Stimulated activated CD8-positive, alpha-beta memory T cell treated with anti-CD3 and anti-CD28 coated beads, Interleukin-12 subunit alpha, Interleukin-12 subunit beta, amount 100 ng/mL, for 24 hours (primary cell): ENCODE results near the gene DAAM1.

ENCODE experiments used
- DNase-seq: peaks from one replicate; pipeline ENCODE4 v3.0.0-alpha.2; 2020; ENCODE audit errors: extremely low read depth

DAAM1 gene

DNA sequence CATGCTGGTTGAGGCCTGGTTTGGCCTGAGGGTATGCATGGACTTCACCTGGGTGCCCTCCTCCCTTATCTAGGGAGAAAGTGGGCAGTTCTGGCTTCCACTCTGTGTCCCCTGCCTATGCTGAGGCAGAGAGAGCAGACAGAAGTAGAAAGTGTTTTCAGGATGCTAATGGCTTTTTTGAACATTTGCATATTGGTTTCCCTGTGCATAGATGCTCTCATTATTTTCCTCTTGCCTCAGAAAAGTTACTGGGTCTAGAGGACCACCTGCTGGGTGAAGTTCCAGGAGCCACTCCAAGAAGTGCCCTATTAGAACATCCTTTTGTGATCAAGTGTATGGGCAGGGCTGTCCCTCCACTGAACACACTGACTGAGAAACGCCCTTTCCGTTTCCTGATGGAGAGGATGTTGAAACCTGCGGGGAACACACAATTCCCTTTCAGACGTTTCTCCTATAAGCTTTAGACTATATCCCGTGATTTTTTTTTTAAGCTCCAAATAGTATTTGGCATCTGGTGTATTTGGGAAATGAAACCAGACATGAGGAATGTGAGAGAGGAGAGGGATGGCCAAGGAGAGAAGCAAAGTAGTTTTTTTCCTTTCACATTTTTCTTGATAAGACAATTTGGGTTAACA lies 66.6 kb downstream of the DAAM1 start:
- DNase-seq, result no peak

DNA sequence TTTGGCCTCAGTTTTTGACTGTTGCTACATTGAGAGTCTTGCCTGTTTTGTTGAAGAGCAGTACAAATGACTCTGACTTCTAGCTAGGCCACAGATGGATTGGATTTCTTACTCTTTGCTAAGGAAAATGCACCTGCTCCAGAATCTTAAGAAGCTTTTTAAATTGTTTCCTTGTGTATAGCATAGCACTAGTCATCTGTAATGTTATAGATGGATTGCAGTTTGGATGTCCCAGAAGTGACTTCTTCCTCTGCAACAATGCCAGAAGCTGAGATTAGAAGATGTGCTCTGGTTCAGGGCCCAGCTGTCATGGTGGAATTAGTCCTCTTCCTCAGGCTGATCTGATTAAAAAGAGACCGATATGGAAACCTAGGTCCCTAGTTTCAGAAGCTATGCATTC lies 67.9 kb downstream of the DAAM1 start:
- DNase-seq, result no peak

DNA sequence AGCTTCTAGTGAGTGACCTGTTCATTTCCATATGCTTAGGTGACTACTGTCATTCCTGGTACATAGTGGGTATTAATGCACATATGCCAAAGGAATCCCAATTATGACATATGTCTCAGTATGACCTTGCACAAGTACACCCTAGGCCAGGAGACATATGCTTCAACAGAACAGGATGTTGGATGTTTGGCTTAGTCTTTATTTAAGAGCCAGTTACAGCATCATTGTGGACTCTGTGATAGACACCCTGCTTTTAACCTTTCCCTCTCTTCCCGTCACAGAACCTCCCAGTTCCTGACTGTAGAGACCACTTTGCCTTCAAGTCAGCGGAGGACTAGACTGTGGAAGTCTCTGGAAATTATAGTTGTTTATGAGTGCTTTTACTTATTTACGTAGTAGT lies 72.9 kb downstream of the DAAM1 start:
- no peak for DNase-seq

DNA sequence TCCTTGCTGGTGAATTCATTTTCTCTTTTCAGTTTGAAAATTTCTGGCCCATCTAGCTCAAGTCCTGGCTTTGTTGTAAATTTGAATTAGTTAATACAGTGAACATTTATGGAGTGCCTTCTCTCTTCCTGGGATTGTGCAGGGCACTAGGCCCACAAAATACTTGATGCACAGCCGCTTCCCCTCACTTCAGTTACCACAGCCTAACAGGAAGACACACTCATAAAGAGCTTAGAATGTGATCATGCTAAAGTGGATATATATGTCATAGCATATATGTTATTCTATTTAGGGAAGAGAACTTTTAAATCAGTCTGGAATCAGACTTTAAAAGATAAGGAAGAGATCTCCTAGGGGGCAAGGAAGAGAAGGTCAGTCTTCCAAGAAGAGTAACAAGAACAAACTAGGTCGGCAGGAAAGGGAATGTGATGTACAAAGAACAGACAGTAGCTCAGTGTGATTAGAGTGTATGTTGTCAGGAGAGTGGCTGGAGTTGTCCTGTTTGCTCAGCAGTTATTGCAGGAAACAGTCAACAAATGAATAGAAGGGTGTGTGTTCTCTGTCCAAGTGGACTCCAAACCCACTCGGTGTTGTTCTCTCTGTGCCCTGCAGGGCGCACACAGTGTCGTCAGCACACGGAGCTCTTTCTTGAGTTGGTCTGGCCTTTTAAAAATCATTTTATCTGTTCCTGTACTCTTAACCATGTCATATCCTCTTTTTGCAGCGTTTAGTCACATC lies 74.4 kb downstream of the DAAM1 start:
- DNase-seq, result no peak

DNA sequence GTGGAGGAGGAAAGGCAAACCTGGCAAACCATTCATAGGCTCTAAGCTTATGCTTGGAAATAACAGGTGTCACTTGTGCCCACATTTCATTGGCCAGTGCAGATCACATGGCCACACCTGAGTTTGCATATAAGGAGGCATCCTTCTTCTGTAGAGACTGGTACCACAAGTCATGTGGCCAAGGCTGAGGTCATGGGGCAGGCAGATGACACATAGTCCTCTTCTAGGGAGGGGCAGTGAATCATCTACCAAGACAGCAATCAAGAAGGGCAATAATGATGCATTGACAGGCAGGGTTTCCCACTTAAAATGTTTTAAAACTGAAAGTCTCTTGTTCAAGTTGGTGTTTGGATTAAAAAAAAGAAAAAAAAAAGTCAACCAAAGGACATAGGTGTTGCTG lies 77.3 kb downstream of the DAAM1 start:
- DNase-seq, result no peak

DNA sequence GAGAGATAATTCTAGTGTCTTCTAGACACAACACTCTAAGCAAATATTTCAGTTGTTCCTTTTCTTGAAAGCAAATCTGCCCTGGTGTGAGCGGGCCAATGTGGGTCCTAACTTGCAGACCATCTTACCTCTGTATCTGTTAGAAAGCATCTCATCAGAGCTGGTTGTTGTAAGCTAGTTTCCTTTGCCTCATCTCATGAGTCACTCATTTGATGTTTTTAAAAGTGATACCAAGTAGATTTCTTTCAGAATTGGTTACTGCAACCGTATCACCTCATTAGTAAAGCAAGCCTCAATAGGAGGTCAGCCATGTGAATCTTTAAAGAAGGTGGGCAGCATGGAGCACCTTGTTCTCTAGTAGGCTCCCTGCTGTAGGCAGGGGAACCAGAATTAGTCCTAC lies 78.6 kb downstream of the DAAM1 start:
- no peak for DNase-seq

DNA sequence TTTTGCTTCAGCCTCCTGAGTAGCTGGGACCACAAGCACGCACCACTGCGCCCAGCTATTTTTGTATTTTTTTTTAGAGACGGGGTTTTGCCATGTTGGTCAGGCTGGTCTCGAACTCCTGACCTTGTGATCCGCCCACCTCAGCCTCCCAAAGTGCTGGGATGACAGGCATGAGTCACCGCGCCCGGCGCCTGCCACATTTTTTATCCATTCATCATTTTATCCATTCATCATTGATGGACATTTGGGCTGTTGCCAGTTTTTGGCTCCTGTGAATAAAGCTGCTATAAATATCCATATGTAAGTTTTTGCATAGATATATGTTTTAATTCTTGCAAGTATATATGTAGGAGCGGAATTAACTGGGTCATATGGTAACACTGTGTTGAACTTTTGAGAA lies 79.5 kb downstream of the DAAM1 start:
- no peak for DNase-seq

DNA sequence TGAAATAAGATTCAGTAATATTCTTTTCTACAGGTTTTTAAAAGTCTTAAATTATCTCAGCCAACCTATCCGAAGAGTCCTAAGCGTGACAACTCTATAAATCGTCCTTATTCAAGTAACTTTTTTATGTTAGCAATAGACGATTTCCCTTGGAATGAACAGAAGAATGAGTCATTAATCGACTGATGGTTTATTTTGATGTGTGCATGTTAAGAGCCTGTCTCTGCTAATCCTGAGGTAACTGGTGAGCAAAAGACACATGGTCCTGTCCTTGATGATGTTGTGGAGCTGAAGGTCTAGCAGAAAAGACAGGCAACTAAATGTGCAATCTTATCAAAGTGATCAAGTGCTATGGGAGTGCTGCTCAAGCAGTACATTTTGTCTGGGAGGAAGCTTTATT lies 80.4 kb downstream of the DAAM1 start:
- no peak for DNase-seq

DNA sequence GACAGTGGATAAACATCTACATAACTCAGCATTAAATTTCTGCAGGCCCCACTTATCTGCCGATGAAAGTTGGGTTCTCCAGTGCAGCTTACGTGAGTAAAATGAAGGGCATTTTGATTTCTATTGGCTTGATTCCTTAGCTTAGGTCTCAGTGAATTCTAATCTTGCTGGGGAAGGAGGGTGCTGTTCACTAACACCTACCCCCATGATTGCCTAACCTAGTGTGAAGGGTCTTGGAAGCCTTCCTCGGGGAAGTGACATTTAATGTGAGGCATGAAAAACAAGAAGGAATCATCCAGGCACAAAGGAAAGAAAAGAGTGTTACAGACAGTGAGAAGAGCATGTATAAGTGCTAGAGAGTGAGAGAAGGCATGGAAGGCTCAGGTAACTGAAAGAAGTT lies 81.0 kb downstream of the DAAM1 start:
- no peak for DNase-seq

DNA sequence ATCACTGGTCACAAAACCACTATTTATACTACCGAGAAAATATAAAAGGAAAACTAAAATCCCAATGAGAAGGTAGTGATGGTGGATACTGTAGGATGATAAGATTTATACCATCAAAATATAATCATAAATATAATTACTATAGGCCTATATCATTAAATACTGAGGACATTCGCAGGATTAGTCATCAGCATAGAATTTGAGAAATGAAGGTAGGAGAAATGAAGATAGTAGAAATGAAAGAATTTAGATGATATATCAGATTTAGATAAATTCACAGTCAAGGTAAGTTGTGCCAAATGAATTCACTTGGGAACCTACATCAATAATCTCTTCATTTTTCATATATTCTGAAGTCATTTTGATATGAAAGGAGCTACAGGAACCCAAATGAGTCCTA lies 82.8 kb downstream of the DAAM1 start:
- DNase-seq, result no peak

DNA sequence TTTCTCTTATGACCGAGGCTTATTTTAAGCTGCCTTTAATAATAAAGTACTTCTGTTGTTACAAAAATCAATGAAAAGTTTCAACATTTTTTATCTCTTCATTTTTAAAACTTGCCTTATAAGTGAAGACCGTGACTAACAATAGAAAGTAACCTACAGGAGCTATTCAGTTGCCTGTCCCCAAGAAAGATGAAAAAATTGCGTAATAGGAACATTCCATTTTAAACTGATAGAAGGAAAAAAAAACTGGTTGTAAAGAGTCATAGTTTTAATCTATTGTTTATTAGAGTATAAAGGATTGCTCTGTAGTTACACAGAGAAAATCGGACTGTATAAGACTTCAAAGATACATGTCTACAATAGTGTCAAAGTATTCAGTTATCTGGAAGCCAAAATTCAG lies 83.3 kb downstream of the DAAM1 start:
- no peak for DNase-seq

DNA sequence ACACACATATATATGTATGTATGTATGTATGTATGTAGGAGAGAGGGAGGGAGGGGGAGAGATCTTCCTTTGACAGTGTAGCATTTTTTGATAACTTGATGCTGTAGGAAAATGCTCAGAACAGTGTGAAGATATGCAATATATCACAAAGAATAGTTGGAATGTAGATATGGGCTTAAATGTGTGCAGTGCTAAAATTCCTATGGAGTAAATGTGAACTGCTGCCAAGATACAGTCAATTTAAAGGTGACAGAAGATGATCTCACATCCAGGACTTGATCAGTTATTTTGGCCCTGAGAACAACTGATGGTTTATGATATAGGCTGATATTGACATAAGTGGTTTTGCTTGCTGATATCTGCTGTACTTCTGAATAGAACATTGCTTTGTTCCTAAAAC lies 84.2 kb downstream of the DAAM1 start:
- DNase-seq, result no peak

DNA sequence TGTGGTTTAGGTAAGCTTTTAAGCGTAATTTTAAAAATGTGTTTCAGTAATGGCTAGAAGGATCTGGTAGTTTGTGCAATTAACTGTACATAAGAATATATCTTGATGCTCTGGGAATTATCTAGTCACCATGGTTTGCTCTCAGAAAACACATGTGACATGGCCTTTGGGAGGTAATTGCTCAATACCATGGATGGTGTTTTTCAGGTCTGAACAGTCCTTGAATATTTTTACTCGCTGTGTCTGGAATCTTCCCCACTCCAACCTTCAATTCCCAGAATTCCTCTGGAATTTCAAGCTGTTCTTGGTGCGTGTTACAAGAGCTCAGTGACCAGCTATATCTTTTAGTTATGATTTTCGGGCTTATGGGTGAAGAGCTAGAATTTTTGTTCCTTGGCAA lies 85.3 kb downstream of the DAAM1 start:
- DNase-seq, result no peak

DNA sequence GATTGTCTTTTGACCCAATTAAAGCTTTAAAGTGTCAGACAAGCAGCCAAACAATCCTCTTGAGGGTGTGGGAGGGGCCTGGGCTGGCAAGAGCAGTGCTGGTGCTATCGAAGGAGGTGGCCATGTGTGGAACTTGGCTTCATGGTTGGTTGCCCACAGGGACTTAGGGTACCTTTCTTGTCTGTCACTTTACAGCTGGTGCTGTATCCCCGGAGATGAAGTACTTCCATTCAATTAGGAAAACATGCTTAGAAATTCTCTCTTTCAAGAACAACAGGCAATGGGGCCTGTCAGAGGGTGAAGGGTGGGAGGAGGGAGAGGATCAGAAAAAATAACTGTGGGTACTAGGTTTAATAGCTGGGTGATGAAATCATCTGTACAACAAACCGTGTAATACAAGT lies 86.5 kb downstream of the DAAM1 start:
- no peak for DNase-seq

DNA sequence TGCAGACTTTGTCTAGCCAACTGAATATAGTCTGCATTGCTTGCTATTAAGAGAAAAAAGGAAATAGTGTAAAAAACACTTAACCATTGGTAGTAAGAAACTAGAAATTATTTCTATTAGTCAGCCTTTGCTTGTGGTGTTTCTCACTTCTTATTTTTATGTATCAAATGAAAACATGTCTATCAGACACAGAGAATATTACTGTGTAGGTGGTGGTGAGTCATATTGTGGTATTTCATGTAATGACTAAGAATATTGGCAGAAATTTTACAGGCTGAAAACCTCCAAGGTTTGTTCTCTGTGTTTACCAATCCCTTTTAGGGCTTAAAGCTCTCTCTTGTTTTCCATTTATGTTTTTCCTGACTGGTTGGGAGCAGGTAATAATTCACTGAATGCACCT lies 87.2 kb downstream of the DAAM1 start:
- DNase-seq, result no peak

DNA sequence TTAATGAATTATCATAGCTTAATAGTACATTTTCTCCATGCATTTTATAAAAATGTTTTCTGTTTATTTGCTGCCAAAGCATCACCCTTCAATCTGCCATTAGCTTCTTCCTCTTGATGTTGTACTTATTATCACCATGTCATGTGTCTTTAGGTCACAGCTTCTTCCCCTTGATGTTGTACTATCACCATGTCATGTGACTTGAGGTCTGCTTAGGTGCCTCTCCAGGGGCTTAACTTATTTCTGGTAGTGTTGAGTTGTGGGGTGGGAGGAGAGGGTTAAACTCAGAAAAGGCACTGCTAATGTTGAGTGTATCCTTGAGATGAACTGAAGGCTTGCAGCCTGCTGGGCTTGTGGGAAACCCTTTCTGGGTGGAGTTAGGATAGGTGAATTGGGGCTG lies 87.8 kb downstream of the DAAM1 start:
- no peak for DNase-seq

DNA sequence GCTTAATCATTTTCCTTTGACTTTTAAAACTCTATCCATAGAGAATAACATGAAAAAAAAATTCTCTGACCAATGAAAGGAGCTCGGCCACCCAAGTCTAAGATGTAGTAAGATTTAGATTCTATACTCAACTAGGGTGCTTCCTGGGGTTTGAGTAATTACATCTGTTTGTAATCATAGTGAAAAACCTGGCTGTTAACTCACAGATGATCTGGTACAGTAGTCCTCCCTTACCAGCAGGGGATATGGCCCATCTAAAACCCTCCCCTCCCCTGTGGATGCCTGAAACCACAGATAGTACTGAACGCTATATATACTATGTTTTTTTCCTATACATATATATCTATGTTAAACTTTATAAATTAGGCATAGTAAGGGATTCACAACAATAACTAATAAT lies 89.2 kb downstream of the DAAM1 start:
- DNase-seq, result no peak

DNA sequence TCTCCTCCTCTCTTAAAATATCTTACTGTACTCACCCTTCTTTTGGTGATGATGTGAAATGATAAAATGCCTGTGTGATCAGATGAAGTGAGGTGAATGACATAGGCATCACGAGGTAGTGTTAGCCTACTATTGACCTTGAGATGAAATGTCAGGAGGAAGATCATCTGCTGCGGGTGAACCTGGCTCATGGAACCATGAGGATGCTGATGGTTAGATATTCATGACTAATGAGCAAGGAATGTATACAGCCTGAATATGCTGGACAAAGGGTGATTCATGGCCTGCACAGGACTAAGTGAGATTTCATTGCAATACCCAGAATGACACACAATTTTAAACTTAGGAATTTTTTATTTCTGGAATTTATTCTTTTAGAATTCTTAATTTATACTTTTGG lies 89.6 kb downstream of the DAAM1 start:
- DNase-seq, result no peak

DNA sequence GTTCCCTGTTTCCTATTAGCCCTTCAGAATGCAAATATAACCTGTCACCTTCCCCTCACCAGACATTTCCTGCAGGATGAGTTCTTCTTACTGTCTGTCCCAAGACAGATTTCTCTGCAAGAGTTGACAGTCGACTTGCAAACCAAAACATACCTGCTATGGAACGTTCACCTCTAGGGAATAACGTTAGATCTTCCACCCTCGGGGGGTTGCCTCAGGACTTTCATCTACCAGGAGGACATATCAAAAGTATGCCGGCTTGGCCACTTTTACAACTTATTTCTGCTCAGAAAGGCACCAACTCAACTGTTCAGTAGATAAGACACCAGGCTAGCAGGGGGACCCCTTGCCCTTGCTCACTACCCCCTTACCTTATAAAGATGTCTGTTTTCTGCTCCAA lies 92.5 kb downstream of the DAAM1 start:
- DNase-seq, result no peak

DNA sequence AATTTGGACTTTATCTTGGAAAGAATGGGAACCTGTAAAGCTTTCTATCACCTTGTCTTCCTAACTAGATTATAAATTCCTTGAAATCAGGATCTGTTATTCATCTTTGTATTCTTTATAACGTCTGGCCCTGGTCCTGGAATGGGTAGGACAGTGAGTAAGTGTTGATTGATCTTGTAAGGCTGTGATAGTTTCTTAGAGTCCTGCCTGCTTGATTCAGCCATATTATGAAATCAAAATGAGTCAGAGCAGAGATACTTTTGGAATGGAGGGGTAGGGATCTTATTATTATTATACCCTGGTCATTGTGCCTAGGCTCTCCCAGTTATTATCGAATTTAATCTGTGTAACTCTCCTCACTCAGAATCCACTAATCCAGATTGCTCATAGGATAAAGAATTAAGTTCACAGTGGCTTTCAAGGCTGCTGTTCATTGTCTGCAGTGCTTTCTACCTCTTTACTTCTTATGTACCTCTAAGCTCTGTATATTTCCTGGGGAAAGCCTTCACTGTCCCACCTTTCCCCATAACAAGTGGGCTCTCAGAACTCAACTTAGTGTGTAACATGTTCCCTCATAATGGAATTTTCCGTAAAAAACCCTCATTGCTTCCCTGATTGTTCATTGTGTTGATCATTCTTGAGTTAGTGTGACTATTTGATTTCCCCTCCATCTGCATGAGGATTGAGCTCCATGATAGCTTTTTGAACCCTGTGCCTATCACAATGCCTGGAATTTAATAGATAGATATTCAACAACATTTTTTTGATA lies 93.3 kb downstream of the DAAM1 start:
- DNase-seq, result no peak

DNA sequence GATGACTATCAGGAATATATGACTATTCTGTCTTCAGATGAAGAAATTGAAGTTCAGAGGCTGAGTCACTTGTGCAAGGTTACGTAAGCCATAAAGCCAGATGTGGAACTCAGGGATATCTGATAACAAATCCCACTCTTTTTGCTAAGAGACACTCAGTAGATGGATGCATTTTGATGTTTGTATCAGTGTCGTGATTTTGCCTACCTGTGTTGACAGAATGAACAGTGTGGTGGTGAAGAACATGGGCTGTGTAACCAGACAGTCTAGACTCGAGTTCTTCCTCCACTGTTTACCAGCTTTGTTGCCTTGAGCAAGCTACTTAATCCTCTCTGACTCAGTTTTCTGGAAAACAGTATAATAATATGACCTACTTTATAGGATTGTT lies 93.9 kb downstream of the DAAM1 start:
- no peak for DNase-seq

DNA sequence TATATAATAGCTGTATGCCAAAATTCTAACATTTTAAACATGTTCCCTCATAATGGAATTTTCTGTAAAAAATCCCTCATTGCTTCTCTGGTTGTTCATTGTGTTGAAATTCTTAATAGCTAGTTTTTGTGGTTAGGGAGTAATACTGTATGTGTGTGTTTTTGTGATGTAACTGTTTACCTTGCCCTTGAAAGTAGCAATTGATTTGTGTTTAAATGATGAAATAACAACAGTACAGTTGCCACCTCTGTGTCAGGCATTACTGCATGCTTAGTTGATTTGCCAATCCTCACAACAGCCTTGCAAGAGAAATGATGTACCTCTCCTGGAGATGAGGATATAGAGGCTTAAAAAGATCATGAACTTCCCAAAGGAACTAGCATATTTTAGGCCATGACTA lies 94.9 kb downstream of the DAAM1 start:
- no peak for DNase-seq

DNA sequence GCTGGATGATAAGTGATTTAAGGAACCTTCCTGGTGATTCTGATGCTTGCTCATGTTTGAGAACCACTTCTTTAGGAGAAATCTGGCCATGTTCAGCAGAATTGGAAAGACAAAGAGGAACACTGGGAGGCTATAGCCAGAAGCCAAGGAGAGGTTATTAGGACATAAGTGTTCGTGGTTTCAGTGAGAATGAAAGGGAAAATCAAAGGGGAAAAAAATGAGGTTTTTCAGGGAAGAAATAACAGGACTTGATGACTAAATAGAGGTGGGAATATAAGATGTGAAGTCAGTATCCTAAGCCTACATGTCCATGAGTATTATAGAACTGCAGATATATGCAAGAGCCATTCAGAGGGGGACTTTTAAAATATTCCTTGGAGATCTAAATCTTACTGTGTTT lies 95.6 kb downstream of the DAAM1 start:
- DNase-seq, result no peak
